HEK293 (cell line): ENCODE results near the gene NLGN3.

ENCODE experiments used
- CTCF ChIA-PET: fragments of 350-600 bp; formaldehyde crosslinking; extraction: SDS; loops from one replicate; lab custom pipeline; 2021; ENCODE audit warnings: antibody characterized with exemption; lab: Yijun Ruan, JAX
- POLR2A ChIA-PET: fragments of 300-600 bp; formaldehyde crosslinking; extraction: SDS; loops from one replicate; lab custom pipeline; 2020; ENCODE audit warnings: antibody characterized with exemption, inconsistent platforms; lab: Yijun Ruan, JAX
- H3K27ac ChIP-seq: fragments of 200-500 bp; sonication (Bioruptor generic); 2 replicates; pipeline ENCODE4 v1.5.1; 2014; ENCODE audit warnings: low read depth, low read length, control low read depth, inconsistent platforms; ENCODE audit errors: extremely low read depth
- H3K36me3 ChIP-seq, 2 experiments: fragments of 200-500 bp in 1 of 2; sonication (Bioruptor generic) in 1 of 2; 1 replicate in 1 of 2; 2 replicates in 1 of 2; pipeline ENCODE4 v1.5.1; 2014 to 2017; ENCODE audit warnings: inconsistent platforms in 2 of 2, low read length in 2 of 2; ENCODE audit not compliant: control insufficient read depth in 2 of 2, insufficient read depth in 1 of 2
- H3K4me1 ChIP-seq: fragments of 200-500 bp; sonication (Bioruptor generic); 2 replicates; pipeline ENCODE4 v1.5.1; 2014; ENCODE audit warnings: mild to moderate bottlenecking, low read length, inconsistent platforms; ENCODE audit not compliant: control insufficient read depth, insufficient read depth
- H3K4me3 ChIP-seq: 2 replicates; pipeline ENCODE4 v1.5.1; 2011; ENCODE audit warnings: low read depth, mild to moderate bottlenecking, control low read depth, low read length, moderate library complexity
- H3K9me3 ChIP-seq: fragments of 200-500 bp; sonication (Bioruptor generic); 2 replicates; pipeline ENCODE4 v1.5.1; 2014; ENCODE audit warnings: low read depth, low read length, inconsistent platforms; ENCODE audit not compliant: control insufficient read depth, insufficient read depth
- GFI1B ChIP-seq: fragments of 450-650 bp; formaldehyde crosslinking; IDR thresholded peaks from 2 replicates; pipeline ENCODE4 v1.5.1; 2016; ENCODE audit warnings: missing biosample characterization, missing genetic modification characterization
- HOXC10 ChIP-seq: sonication (generic); formaldehyde crosslinking; IDR thresholded peaks from 2 replicates; pipeline ENCODE4 v1.8.1; 2023; ENCODE audit warnings: mild to moderate bottlenecking, missing genetic modification reagents
- PRDM10 ChIP-seq: fragments of 450-650 bp; formaldehyde crosslinking; IDR thresholded peaks from 2 replicates; pipeline ENCODE4 v1.5.1; 2016; ENCODE audit warnings: missing biosample characterization, missing genetic modification characterization
- REPIN1 ChIP-seq: fragments of 450-650 bp; formaldehyde crosslinking; IDR thresholded peaks from 2 replicates; pipeline ENCODE4 v1.5.1; 2017; ENCODE audit warnings: missing biosample characterization, missing genetic modification characterization, low read depth
- ZBTB48 ChIP-seq: fragments of 450-650 bp; formaldehyde crosslinking; IDR thresholded peaks from 2 replicates; pipeline ENCODE4 v1.5.1; 2016; ENCODE audit warnings: missing biosample characterization, missing genetic modification characterization
- ZNF114 ChIP-seq: fragments of 450-650 bp; formaldehyde crosslinking; IDR thresholded peaks from 2 replicates; pipeline ENCODE4 v1.5.0; 2017; ENCODE audit warnings: missing biosample characterization, missing genetic modification characterization
- ZNF148 ChIP-seq: fragments of 450-650 bp; formaldehyde crosslinking; IDR thresholded peaks from 2 replicates; pipeline ENCODE4 v1.5.0; 2017; ENCODE audit warnings: missing biosample characterization, missing genetic modification characterization, borderline replicate concordance
- ZNF155 ChIP-seq: fragments of 450-650 bp; formaldehyde crosslinking; IDR thresholded peaks from 2 replicates; pipeline ENCODE4 v1.5.1; 2016; ENCODE audit warnings: missing biosample characterization, missing genetic modification characterization
- ZNF2 ChIP-seq: fragments of 450-650 bp; formaldehyde crosslinking; IDR thresholded peaks from 2 replicates; pipeline ENCODE4 v1.5.1; 2016; ENCODE audit warnings: missing biosample characterization, missing genetic modification characterization
- ZNF202 ChIP-seq: fragments of 450-650 bp; formaldehyde crosslinking; IDR thresholded peaks from 2 replicates; pipeline ENCODE4 v1.5.1; 2016; ENCODE audit warnings: missing biosample characterization, missing genetic modification characterization, borderline replicate concordance
- ZNF239 ChIP-seq: fragments of 450-650 bp; formaldehyde crosslinking; IDR thresholded peaks from 2 replicates; pipeline ENCODE4 v1.5.1; 2016; ENCODE audit warnings: missing biosample characterization, missing genetic modification characterization
- ZNF311 ChIP-seq: fragments of 450-650 bp; formaldehyde crosslinking; IDR thresholded peaks from 2 replicates; pipeline ENCODE4 v1.5.1; 2017; ENCODE audit warnings: missing biosample characterization, missing genetic modification characterization, borderline replicate concordance
- ZNF341 ChIP-seq: fragments of 450-650 bp; formaldehyde crosslinking; IDR thresholded peaks from 2 replicates; pipeline ENCODE4; 2016; ENCODE audit warnings: low read depth, missing biosample characterization, missing genetic modification characterization
- ZNF354C ChIP-seq: fragments of 450-650 bp; formaldehyde crosslinking; IDR thresholded peaks from 2 replicates; pipeline ENCODE4 v1.5.1; 2016; ENCODE audit warnings: missing biosample characterization, missing genetic modification characterization, low read depth, borderline replicate concordance
- ZNF362 ChIP-seq: fragments of 450-650 bp; formaldehyde crosslinking; IDR thresholded peaks from 2 replicates; pipeline ENCODE4 v1.5.1; 2016; ENCODE audit warnings: missing biosample characterization, missing genetic modification characterization
- ZNF776 ChIP-seq: fragments of 450-650 bp; formaldehyde crosslinking; IDR thresholded peaks from 2 replicates; pipeline ENCODE4 v1.5.0; 2017; ENCODE audit warnings: missing biosample characterization, missing genetic modification characterization, borderline replicate concordance
- ZNF792 ChIP-seq: fragments of 450-650 bp; formaldehyde crosslinking; IDR thresholded peaks from 2 replicates; pipeline ENCODE4 v1.5.1; 2016; ENCODE audit warnings: missing biosample characterization, missing genetic modification characterization

Gene NLGN3

GRCh38 chrX:71162981-71163380 is 18.3 kb downstream of the NLGN3 start:
- no peak overlapping the region for H3K27ac ChIP-seq
- no peaks in the 10 kb centered on the region for H3K4me1 ChIP-seq
- H3K9me3 ChIP-seq = no peaks in the 10 kb centered on the region
- H3K4me3 ChIP-seq = no peak overlapping the region
- ChIA-PET POLR2A (no interaction called here), CTCF (interaction anchor here (0.6 to 1.0 kb wide), 2 partner anchors 16 to 697 kb away, joined by 3 to 4 read pairs; no protein-coding TSS in a partner anchor)
- H3K36me3 ChIP-seq = no peaks in the 10 kb centered on the region
- TF ChIP-seq HOXC10 (CRISPR knock-in tag) (no peak), PRDM10 (tag by site-specific recombination) (no peak), ZNF776 (tag by site-specific recombination) (no peak), ZNF239 (no peak), ZNF341 (tag by site-specific recombination) (no peak), ZNF311 (tag by site-specific recombination) (no peak), REPIN1 (tag by site-specific recombination) (no peak), ZNF792 (tag by site-specific recombination) (no peak), ZNF155 (tag by site-specific recombination) (no peak), ZNF2 (tag by site-specific recombination) (no peak), ZNF362 (tag by site-specific recombination) (no peak), ZNF148 (tag by site-specific recombination) (no peak)

GRCh38 chrX:71164071-71164470 is 19.4 kb downstream of the NLGN3 start:
- ChIA-PET CTCF (interaction anchor here (0.6 to 1.0 kb wide), 2 partner anchors 10 to 92 kb away, joined by 3 to 5 read pairs; no protein-coding TSS in a partner anchor), POLR2A (no interaction called here)
- H3K9me3 ChIP-seq = no peaks in the 10 kb centered on the region
- no peaks in the 10 kb centered on the region for H3K36me3 ChIP-seq
- no peaks in the 10 kb centered on the region for H3K4me1 ChIP-seq
- H3K27ac ChIP-seq = no peak overlapping the region
- TF ChIP-seq GFI1B (tag by site-specific recombination) (no peak), ZNF354C (no peak), ZBTB48 (tag by site-specific recombination) (no peak), ZNF114 (tag by site-specific recombination) (no peak), ZNF202 (tag by site-specific recombination) (no peak)
- TF ChIP-seq, all 188 proteins: peak for 0
- no peak overlapping the region for H3K4me3 ChIP-seq
